Posterior cingulate gyrus (tissue), 11 donors: Measurements from ENCODE around the gene C9orf57.
"Not testable (repeated sequence)": the region's sequence is repeated elsewhere in the genome, so short reads cannot be mapped to it uniquely, and the experiment has no call there.

ENCODE experiments used
- DNase-seq, 10 donors: peaks; one replicate each; pipeline versions ENCODE4 v3.0.0 to v3.0.0-alpha.2; 2020 to 2021; ENCODE audit warnings: mixed read lengths in 3 of 10
- intact Hi-C: fragments of 100-400 bp; cut with DNase I; formaldehyde crosslinking; loops from one replicate; pipeline ENCODE4 v1.15.1; 2023

C9orf57 gene

GRCh38 chr9:72060513-72060912 lies at the start of gene C9orf57:
Gene C9orf57 (minus strand): TSS chr9:72060613. CDS start chr9:72059331, 1,282 bp downstream.
- intact Hi-C loops: no loop called here

GRCh38 chr9:72102520-72102919 lies 42.1 kb upstream of the C9orf57 start:
- no peak for DNase-seq
- intact Hi-C loops: no loop called here

More at GRCh38 chr9:72060513-72060912, at the start of gene C9orf57:
- DNase-seq: no peak

GRCh38 chr9:72095520-72095919 lies 35.1 kb upstream of the C9orf57 start:
- intact Hi-C loops, DNase-seq: not testable (repeated sequence)

GRCh38 chr9:72092820-72093219 lies 32.4 kb upstream of the C9orf57 start:
- DNase-seq: no peak
- intact Hi-C loops: no loop called here

GRCh38 chr9:72089451-72090130 lies 29.2 kb upstream of the C9orf57 start:
- intact Hi-C loops: no loop called here
- DNase-seq: no peak

- intact Hi-C loops: no loop called here
- DNase-seq: no peak
Observed at GRCh38 chr9:72082536-72082935, 22.1 kb upstream of the C9orf57 start.

- not testable (repeated sequence) for DNase-seq
Observed at GRCh38 chr9:72074666-72075065, 14.3 kb upstream of the C9orf57 start.

GRCh38 chr9:72065076-72065475 lies 4.7 kb upstream of the C9orf57 start:
- DNase-seq: no peak
- intact Hi-C loops: no loop called here

More at GRCh38 chr9:72074666-72075065, 14.3 kb upstream of the C9orf57 start:
- intact Hi-C loops: not testable (repeated sequence)

GRCh38 chr9:72052122-72052521 lies 8.3 kb downstream of the C9orf57 start:
- intact Hi-C loops: no loop called here

GRCh38 chr9:72048850-72049249 lies 11.6 kb downstream of the C9orf57 start:
- intact Hi-C loops: no loop called here
- no peak for DNase-seq

More at GRCh38 chr9:72052122-72052521, 8.3 kb downstream of the C9orf57 start:
- DNase-seq: no peak

GRCh38 chr9:72046630-72047456 lies 13.6 kb downstream of the C9orf57 start:
- intact Hi-C loops: no loop called here
- no peak for DNase-seq

GRCh38 chr9:72044095-72044494 lies 16.3 kb downstream of the C9orf57 start:
- DNase-seq: no peak
- intact Hi-C loops: no loop called here

- intact Hi-C loops: no loop called here
- no peak for DNase-seq
Observed at GRCh38 chr9:72043576-72043975, 16.8 kb downstream of the C9orf57 start.

GRCh38 chr9:72042928-72043327 lies 17.5 kb downstream of the C9orf57 start:
- no peak for DNase-seq
- intact Hi-C loops: no loop called here

- no peak for DNase-seq
- intact Hi-C loops: no loop called here
Observed at GRCh38 chr9:72041775-72042194, 18.6 kb downstream of the C9orf57 start.

- intact Hi-C loops: no loop called here
- no peak for DNase-seq
Observed at GRCh38 chr9:72041369-72041768, 19.0 kb downstream of the C9orf57 start.

GRCh38 chr9:72039532-72039931 lies 20.9 kb downstream of the C9orf57 start:
- DNase-seq: no peak
- intact Hi-C loops: loop anchor here (1.0 to 10.0 kb wide), 3 partner anchors 233 to 985 kb away; no protein-coding TSS in a partner anchor

- intact Hi-C loops: loop anchor here (1.0 to 10.0 kb wide), 3 partner anchors 233 to 986 kb away; no protein-coding TSS in a partner anchor
- peak; percentile 60 to 95 (median 85) for DNase-seq
Observed at GRCh38 chr9:72038890-72039410, 21.5 kb downstream of the C9orf57 start.

- DNase-seq: no peak
Observed at GRCh38 chr9:72038408-72038807, 22.0 kb downstream of the C9orf57 start.

GRCh38 chr9:72037571-72037970 lies 22.8 kb downstream of the C9orf57 start:
- DNase-seq: no peak
- intact Hi-C loops: loop anchor here (5.0 to 10.0 kb wide), 2 partner anchors 785 to 987 kb away; no protein-coding TSS in a partner anchor

More at GRCh38 chr9:72038408-72038807, 22.0 kb downstream of the C9orf57 start:
- intact Hi-C loops: loop anchor here (5.0 to 10.0 kb wide), 2 partner anchors 784 to 986 kb away; no protein-coding TSS in a partner anchor

- no peak for DNase-seq
- intact Hi-C loops: loop anchor here (10.0 kb wide), 1 partner anchor 994 kb away; no protein-coding TSS in a partner anchor
Observed at GRCh38 chr9:72030767-72031166, 29.6 kb downstream of the C9orf57 start.
